Lower leg skin (tissue), 4 donors: ENCODE measurements around the gene CMTM4. TPM values are rescaled to one million over a fixed set of nuclear protein-coding genes. Genes with fewer than 3 reads are reported as not detected.

Experiments used
- DNase-seq, 2 donors: peaks; one replicate each; pipeline ENCODE4 v3.0.0-alpha.2; 2019; ENCODE audit warnings: low spot score in 2 of 2
- H3K4me3 ChIP-seq: fragments of 200-600 bp; sonication (generic); 2 replicates; pipeline ENCODE4 v1.5.1; 2017; ENCODE audit warnings: mild to moderate bottlenecking, low read depth; ENCODE audit not compliant: poor library complexity, severe bottlenecking
- POLR2A ChIP-seq, 2 donors: fragments of 450-650 bp; IDR thresholded peaks; one replicate each; pipeline ENCODE4 v1.6.1; 2016 to 2017; ENCODE audit warnings: antibody characterized with exemption in 2 of 2, mild to moderate bottlenecking in 1 of 2, moderate library complexity in 1 of 2
- WGBS, 2 donors: methylation state at CpG; one replicate each; pipeline ENCODE4 v1.1.5; 2018; 5-methylcytosine and 5-hydroxymethylcytosine counted together
- intact Hi-C: fragments of 100-400 bp; cut with DNase I; formaldehyde crosslinking; loops from one replicate; pipeline ENCODE4 v1.15.0; 2023; ENCODE audit warnings: low total_unique reads
- total RNA-seq, 4 donors: library from RNA; depleted of rRNA; stranded (reverse); fragments of >200 nt; gene quantifications; one replicate each; pipeline ENCODE4 v1.1.0, GENCODE V29; 2016
- TF ChIP-seq, protein P1 (sequence below), 3 donors: fragments of 450-650 bp; IDR thresholded peaks; one replicate each; pipeline ENCODE4 v1.5.1; 2016; ENCODE audit warnings: antibody characterized with exemption in 3 of 3, mild to moderate bottlenecking in 3 of 3, moderate library complexity in 2 of 3

Gene CMTM4
- total RNA-seq, 4 donors from 2014 or later, result 11.1 to 30.2 (median 22.5) TPM

DNA sequence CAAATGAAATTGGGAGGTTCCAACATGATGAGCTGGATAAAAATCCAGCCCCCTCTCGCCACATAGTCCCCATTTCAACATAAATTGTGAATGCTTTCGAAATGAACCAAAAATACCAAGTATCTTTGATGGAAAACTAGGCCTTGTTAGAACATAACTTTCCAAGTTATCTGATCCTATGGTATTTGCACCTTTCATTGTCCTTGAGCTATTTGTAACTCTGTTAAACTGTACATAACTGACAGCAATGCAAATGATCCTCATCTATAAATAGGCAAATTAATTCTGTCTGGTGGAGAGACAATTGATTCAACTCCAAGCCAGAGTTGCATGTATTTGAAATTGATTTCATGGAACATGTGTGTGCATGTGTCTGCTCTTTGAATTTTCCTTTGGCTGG is 18.2 kb downstream of the CMTM4 start:
- 56 to 72% methylated on average over 2 of the region's 2 CpGs for WGBS, 2 donors

DNA sequence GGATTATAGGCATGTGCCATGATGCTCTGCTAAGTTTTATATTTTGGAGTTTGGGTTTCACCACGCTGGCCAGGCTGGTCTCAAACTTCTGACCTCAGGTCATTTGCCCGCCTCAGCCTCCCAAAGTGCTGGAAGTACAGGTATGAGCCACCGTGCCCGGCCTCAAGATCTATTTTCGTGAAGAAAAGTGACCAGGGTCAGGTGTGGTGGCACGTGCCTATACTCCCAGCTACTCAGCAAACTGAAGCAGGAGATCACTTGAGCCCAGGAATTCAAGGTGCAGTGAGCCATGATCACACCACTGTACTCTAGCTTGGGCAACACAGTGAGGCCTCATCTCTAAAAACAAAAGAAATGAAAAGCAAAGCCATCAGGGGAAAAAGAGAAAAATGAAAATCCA is 18.7 kb downstream of the CMTM4 start:
- DNase-seq, result peak in 1 of 2 donors; percentile 37
- WGBS, 2 donors, result 96 to 100% methylated on average over 6 of the region's 6 CpGs
- no peak overlapping the region for H3K4me3 ChIP-seq
- intact Hi-C loops, result no loop called here
- TF ChIP-seq, protein P1, sequence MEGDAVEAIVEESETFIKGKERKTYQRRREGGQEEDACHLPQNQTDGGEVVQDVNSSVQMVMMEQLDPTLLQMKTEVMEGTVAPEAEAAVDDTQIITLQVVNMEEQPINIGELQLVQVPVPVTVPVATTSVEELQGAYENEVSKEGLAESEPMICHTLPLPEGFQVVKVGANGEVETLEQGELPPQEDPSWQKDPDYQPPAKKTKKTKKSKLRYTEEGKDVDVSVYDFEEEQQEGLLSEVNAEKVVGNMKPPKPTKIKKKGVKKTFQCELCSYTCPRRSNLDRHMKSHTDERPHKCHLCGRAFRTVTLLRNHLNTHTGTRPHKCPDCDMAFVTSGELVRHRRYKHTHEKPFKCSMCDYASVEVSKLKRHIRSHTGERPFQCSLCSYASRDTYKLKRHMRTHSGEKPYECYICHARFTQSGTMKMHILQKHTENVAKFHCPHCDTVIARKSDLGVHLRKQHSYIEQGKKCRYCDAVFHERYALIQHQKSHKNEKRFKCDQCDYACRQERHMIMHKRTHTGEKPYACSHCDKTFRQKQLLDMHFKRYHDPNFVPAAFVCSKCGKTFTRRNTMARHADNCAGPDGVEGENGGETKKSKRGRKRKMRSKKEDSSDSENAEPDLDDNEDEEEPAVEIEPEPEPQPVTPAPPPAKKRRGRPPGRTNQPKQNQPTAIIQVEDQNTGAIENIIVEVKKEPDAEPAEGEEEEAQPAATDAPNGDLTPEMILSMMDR (IDR thresholded peaks at IDR 0.05), result no peak
- no peak for TF ChIP-seq POLR2A (IDR thresholded peaks at IDR 0.05)

More for the DNA sequence above, 18.2 kb downstream of the CMTM4 start:
- TF ChIP-seq, protein P1 (IDR thresholded peaks at IDR 0.05), result no peak
- TF ChIP-seq POLR2A (IDR thresholded peaks at IDR 0.05), result no peak
- intact Hi-C loops, result no loop called here
- DNase-seq, result no peak
- H3K4me3 ChIP-seq, result no peak overlapping the region

DNA sequence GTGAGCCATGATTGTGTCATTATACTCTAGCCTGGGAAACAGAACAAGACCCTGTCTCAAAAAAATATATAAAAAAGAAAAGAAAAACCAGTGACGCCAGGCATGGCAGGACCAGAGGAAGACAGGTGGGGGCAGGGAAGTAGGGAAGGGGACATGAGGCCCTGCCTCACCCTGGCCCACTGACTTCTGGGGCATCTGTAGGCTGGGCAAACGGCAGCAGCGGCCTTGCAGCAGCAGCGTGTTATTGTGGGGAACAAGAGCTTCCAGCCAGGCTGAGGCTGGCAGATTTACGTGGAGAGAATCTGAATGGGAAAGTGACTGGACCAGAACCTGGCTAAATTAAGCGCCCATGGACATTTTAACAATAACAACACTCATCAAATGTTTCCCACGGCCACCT is 19.4 kb downstream of the CMTM4 start:
- intact Hi-C loops, result no loop called here
- TF ChIP-seq POLR2A (IDR thresholded peaks at IDR 0.05), result no peak
- TF ChIP-seq, protein P1 (IDR thresholded peaks at IDR 0.05), result no peak
- WGBS, 2 donors, result 90 to 93% methylated on average over 7 of the region's 7 CpGs
- peak in 1 of 2 donors; percentile 54 for DNase-seq
- no peak overlapping the region for H3K4me3 ChIP-seq

DNA sequence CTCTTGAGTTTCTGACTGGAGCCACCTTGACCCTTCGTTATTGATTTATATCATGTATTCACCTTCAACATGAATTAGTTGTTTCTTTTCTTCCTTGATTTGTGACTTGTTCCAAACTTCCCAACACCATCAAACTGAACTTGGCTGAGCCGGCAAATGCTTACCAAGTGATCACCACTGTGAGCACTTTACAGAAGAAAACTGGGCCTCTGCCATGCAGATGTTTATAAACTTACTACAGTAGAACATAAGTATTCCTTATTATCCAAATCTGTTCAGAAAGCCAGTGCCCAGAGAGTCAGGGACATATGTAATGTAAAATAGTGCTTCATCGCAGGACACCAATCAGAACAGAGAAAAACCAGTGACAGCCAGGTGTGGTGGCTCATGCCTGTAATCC is 19.9 kb downstream of the CMTM4 start:
- intact Hi-C loops, result no loop called here
- no peak for TF ChIP-seq POLR2A (IDR thresholded peaks at IDR 0.05)
- TF ChIP-seq, protein P1 (IDR thresholded peaks at IDR 0.05), result no peak
- no peak overlapping the region for H3K4me3 ChIP-seq
- DNase-seq, result no peak
- WGBS, 2 donors, result 88% methylated on average over 3 of the region's 3 CpGs

DNA sequence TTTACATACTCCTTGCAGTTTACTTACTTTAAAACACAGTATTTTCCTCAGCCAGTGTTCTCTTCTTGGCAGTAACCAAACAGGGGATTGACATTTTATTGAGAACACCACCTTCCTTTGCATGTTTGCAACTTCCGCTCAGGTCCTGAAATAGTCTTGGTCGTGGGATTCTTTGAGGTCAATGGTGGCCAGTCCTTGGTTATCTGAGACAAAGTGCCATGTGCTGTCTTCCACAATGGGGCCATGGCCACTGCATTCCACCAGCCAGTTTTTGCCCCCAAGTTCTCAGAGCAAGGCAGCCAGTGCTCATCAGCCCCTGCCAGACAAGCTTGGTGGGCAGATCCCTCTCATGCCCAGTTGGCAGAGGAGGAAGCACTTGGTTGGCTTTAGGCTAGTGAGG is 22.9 kb downstream of the CMTM4 start:
- H3K4me3 ChIP-seq, result no peak overlapping the region
- DNase-seq, result no peak
- TF ChIP-seq, protein P1 (IDR thresholded peaks at IDR 0.05), result no peak
- TF ChIP-seq POLR2A (IDR thresholded peaks at IDR 0.05), result no peak
- intact Hi-C loops, result no loop called here
- WGBS, 2 donors, result 90 to 92% methylated on average over 2 of the region's 2 CpGs

DNA sequence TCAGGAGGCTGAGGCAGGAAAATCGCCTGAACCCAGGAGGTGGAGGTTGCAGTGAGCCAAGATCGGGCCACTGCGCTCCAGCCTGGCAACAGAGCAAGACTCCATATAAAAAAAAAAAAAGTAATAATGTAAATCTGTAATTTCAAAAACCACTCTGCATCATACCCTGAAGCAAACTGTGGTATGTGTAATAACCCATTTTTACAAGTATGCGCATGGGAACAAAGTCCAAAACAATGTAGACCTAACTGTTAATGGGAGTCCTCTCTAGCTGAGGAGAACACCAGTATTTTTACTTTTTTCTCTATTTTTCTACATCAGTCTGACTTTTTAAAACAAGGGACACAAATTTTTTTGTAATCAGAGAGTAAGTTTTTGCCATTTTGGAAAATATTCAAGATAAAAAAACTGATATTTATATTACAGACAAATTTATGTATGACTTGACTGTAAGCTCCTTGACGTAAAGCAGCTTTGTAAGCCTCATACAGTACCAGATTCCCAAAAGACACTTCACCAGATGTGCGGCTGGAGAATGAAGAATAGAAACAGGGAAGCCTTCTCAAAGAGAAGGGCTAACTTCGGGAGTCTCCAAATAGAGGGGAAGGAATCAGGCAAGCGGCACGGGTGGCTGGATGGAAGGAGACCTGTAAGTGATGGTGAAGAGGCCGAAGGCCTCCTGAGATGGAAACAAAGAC is 25.7 kb downstream of the CMTM4 start:
- TF ChIP-seq, protein P1 (IDR thresholded peaks at IDR 0.05), result no peak
- TF ChIP-seq POLR2A (IDR thresholded peaks at IDR 0.05), result no peak
- no peak for DNase-seq
- intact Hi-C loops, result no loop called here
- no peak overlapping the region for H3K4me3 ChIP-seq
- 89 to 90% methylated on average over 10 of the region's 10 CpGs for WGBS, 2 donors
